ENCODE data around the gene GMNN.
"Not testable (repeated sequence)": the region's sequence is repeated elsewhere in the genome, so short reads cannot be mapped to it uniquely, and the experiment has no call there.

GMNN gene

GRCh38 chr6:24774696-24775519, at the start of gene GMNN:
Gene GMNN (plus strand): TSS chr6:24774937. CDS start chr6:24777247, 2,310 bp downstream.
- peak; percentile 97 for DNase-seq (ENCODE audit: low spot score)

GRCh38 chr6:24730653-24731052, 44.1 kb upstream of the GMNN start:
- DNase-seq (ENCODE audit: low spot score), result not testable (repeated sequence)

- not testable (repeated sequence) for DNase-seq (ENCODE audit: low spot score)
These were observed 43.1 kb upstream of the GMNN start for GRCh38 chr6:24731456-24732134.

GRCh38 chr6:24734166-24734565, 40.6 kb upstream of the GMNN start:
- no peak for DNase-seq (ENCODE audit: low spot score)

- not testable (repeated sequence) for DNase-seq (ENCODE audit: low spot score)
These were observed 40.0 kb upstream of the GMNN start for GRCh38 chr6:24734710-24735109.

GRCh38 chr6:24738741-24739140, 36.0 kb upstream of the GMNN start:
- DNase-seq (ENCODE audit: low spot score), result peak; percentile 33

- DNase-seq (ENCODE audit: low spot score), result no peak
These were observed 33.9 kb upstream of the GMNN start for GRCh38 chr6:24740861-24741260.

GRCh38 chr6:24742216-24742738, 32.5 kb upstream of the GMNN start:
- no peak for DNase-seq (ENCODE audit: low spot score)

GRCh38 chr6:24743265-24743943, 31.3 kb upstream of the GMNN start:
- peak; percentile 68 for DNase-seq (ENCODE audit: low spot score)

- DNase-seq (ENCODE audit: low spot score), result peak; percentile 45
These were observed 30.8 kb upstream of the GMNN start for GRCh38 chr6:24743944-24744335.

GRCh38 chr6:24744911-24745310, 29.8 kb upstream of the GMNN start:
- peak; percentile 78 for DNase-seq (ENCODE audit: low spot score)

GRCh38 chr6:24749297-24749696, 25.4 kb upstream of the GMNN start:
- DNase-seq (ENCODE audit: low spot score), result peak; percentile 63

- not testable (repeated sequence) for DNase-seq (ENCODE audit: low spot score)
These were observed 23.9 kb upstream of the GMNN start for GRCh38 chr6:24750878-24751277.

GRCh38 chr6:24752503-24752902, 22.2 kb upstream of the GMNN start:
- no peak for DNase-seq (ENCODE audit: low spot score)

GRCh38 chr6:24752917-24753492, 21.7 kb upstream of the GMNN start:
- no peak for DNase-seq (ENCODE audit: low spot score)

GRCh38 chr6:24753545-24753944, 21.2 kb upstream of the GMNN start:
- no peak for DNase-seq (ENCODE audit: low spot score)

- not testable (repeated sequence) for DNase-seq (ENCODE audit: low spot score)
These were observed 20.4 kb upstream of the GMNN start for GRCh38 chr6:24754378-24754777.

GRCh38 chr6:24755279-24755678, 19.5 kb upstream of the GMNN start:
- no peak for DNase-seq (ENCODE audit: low spot score)

GRCh38 chr6:24757611-24758010, 17.1 kb upstream of the GMNN start:
- DNase-seq (ENCODE audit: low spot score), result peak; percentile 32

GRCh38 chr6:24759718-24760117, 15.0 kb upstream of the GMNN start:
- DNase-seq (ENCODE audit: low spot score), result no peak

- DNase-seq (ENCODE audit: low spot score), result no peak
These were observed 14.5 kb upstream of the GMNN start for GRCh38 chr6:24760210-24760609.

- no peak for DNase-seq (ENCODE audit: low spot score)
These were observed 13.4 kb upstream of the GMNN start for GRCh38 chr6:24761193-24761835.
